ENCODE results near the gene TNFRSF8. TPM values are rescaled to one million over a fixed set of nuclear protein-coding genes. Genes with fewer than 3 reads are reported as not detected.

The TNFRSF8 gene
- total and polyA plus RNA-seq, 9 of the 15 experiments (the other 6 are each of a cell fraction or from before 2014, with no cell fraction given) = 3.5 to 38.4 (median 17.1) TPM

GRCh38 chr1:12063141-12064072 is at the start of gene TNFRSF8 (continued):
- TF ChIP-seq ZBTB2 (IDR thresholded peaks at IDR 0.05) (no peak; the same call in 1 of the 2 replicates), ZNF586 (CRISPR knock-in tag; conservative IDR thresholded peaks at IDR 0.05) (no peak), SIN3A (IDR thresholded peaks at IDR 0.05; ENCODE audit: borderline replicate concordance in 2 of 2, control insufficient read depth in 1 of 2, low read depth in 2 of 2, low read length in 2 of 2) (peak in 1 of 2 experiments; percentile 29; a peak in 1 of 4 replicates), SIRT6 (IDR thresholded peaks at IDR 0.05; ENCODE audit: low read depth, low read length) (no peak), TCF15 (CRISPR knock-in tag; IDR thresholded peaks at IDR 0.05) (no peak), ZNF134 (CRISPR knock-in tag; conservative IDR thresholded peaks at IDR 0.05) (no peak), PPARD (CRISPR knock-in tag; IDR thresholded peaks at IDR 0.05) (no peak), ATF4 (CRISPR knock-in tag; IDR thresholded peaks at IDR 0.05) (no peak), BCLAF1 (IDR thresholded peaks at IDR 0.05; ENCODE audit: borderline replicate concordance in 1 of 2, control insufficient read depth in 1 of 2, low read depth in 2 of 2, low read length in 1 of 2) (no peak), HMG20B (CRISPR knock-in tag; IDR thresholded peaks at IDR 0.05) (no peak), RCOR1 (IDR thresholded peaks at IDR 0.05; ENCODE audit: borderline replicate concordance in 1 of 2, low read depth in 2 of 2, low read length in 2 of 2) (no peak), NR2C1 (IDR thresholded peaks at IDR 0.05) (no peak), NR2C1 (tag; IDR thresholded peaks at IDR 0.05) (no peak), ZNF655 (CRISPR knock-in tag; IDR thresholded peaks at IDR 0.05) (no peak), DPF2 (IDR thresholded peaks at IDR 0.05) (peak; percentile 51), ZNF696 (CRISPR knock-in tag; conservative IDR thresholded peaks at IDR 0.05) (no peak), CBX1 (IDR thresholded peaks at IDR 0.05; ENCODE audit: low read depth) (no peak), ZNF165 (CRISPR knock-in tag; IDR thresholded peaks at IDR 0.05; ENCODE audit: borderline replicate concordance) (0 out of 2 replicates have a peak, but pooled peaks have one; percentile 19), HMBOX1 (IDR thresholded peaks at IDR 0.05) (no peak)
